Activated CD4-positive, alpha-beta memory T cell treated with anti-CD3 and anti-CD28 coated beads, Interleukin-2, amount 10 ng/mL, durations not matched to agents 7 days and 5 days (primary cell): ENCODE data around the gene PDE3B. TPM values are rescaled to one million over a fixed set of nuclear protein-coding genes. Genes with fewer than 3 reads are reported as not detected.
"Not testable (repeated sequence)": the region's sequence is repeated elsewhere in the genome, so short reads cannot be mapped to it uniquely, and the experiment has no call there.

Source experiments
- CTCF ChIA-PET: fragments of 350-600 bp; sonication (Branson Sonifier 250); formaldehyde crosslinking; loops from one replicate; lab custom pipeline; 2021; ENCODE audit warnings: antibody characterized with exemption, inconsistent platforms; lab: Charles Lee
- POLR2A ChIA-PET: fragments of 350-600 bp; sonication (Branson Sonifier 250); formaldehyde crosslinking; loops from one replicate; lab custom pipeline; 2021; ENCODE audit warnings: antibody characterized with exemption; lab: Charles Lee
- DNase-seq: peaks from one replicate; pipeline ENCODE4 v3.0.0-alpha.2; 2020
- H3K27ac Mint-ChIP-seq: one replicate; pipeline ENCODE4 v1.8.0; 2021; ENCODE audit warnings: mild to moderate bottlenecking, mixed read lengths
- H3K27me3 Mint-ChIP-seq: one replicate; pipeline ENCODE4 v1.8.0; 2021; ENCODE audit warnings: mixed read lengths
- H3K36me3 Mint-ChIP-seq: one replicate; pipeline ENCODE4 v1.8.0; 2021; ENCODE audit warnings: low read depth, mixed read lengths
- H3K4me1 Mint-ChIP-seq: one replicate; pipeline ENCODE4 v1.8.0; 2021; ENCODE audit warnings: mixed read lengths
- H3K4me3 Mint-ChIP-seq: one replicate; pipeline ENCODE4 v1.8.0; 2021; ENCODE audit warnings: mild to moderate bottlenecking, mixed read lengths
- H3K9me3 Mint-ChIP-seq: one replicate; pipeline ENCODE4 v1.8.0; 2021; ENCODE audit warnings: mixed read lengths
- total RNA-seq, 2 experiments: library from RNA; stranded (reverse); gene quantifications; one replicate each; pipeline ENCODE4 v1.2.3, GENCODE V29; 2021

Gene PDE3B
- total RNA-seq, 2 experiments from 2014 or later = 73.9 to 74.9 TPM

DNA sequence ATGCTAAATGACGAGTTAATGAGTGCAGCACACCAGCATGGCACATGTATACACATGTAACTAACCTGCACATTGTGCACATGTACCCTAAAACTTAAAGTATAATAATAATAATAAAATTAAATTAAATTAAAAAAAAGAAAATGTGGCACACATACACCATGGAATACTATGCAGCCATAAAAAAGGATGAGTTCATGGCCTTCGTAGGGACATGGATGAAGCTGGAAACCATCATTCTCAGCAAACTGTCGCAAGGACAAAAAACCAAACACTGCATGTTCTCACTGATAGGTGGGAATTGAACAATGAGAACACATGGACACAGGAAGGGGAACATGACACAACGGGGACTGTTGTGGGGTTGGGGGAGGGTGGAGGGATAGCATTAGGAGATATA lies 23.7 kb downstream of the PDE3B start:
- CTCF ChIA-PET = interaction anchor here (1.6 kb wide), 1 partner anchor 61 kb away, joined by 3 read pairs; no protein-coding TSS in a partner anchor
- H3K27me3 Mint-ChIP-seq, H3K27ac Mint-ChIP-seq, H3K4me3 Mint-ChIP-seq, POLR2A ChIA-PET, DNase-seq, H3K4me1 Mint-ChIP-seq: not testable (repeated sequence)
- Mint-ChIP-seq H3K36me3 (peaks cover 47% of the 10 kb centered on the region), H3K9me3 (peaks cover 10% of the 10 kb centered on the region)

DNA sequence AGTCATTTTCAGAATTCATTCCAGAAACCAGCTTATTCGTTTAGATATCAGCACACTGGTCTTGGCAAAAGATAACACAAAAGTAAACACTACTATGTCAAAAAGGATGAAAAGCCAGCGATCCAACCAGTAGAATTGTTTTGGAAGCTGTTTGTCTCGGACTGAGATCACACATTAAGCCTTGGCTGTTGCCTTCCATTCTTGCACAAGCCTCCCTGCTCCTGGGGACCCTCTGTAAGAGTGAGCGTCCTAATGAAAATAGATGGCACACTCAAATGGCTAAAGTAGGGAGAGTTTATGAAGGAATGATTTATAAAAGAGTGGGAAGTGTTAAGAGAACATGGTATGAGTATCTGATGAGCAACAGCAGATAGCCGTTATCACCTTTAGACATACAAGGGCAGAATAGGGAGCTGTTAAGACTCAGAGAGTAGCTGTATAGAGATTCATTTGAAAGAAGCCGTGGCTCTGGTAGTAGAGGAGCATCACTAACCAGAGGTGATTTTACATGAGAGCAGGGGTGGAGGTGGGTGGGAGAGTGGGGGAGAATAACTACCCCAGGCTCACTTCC lies 25.2 kb downstream of the PDE3B start:
- no peaks in the 10 kb centered on the region for H3K27me3 Mint-ChIP-seq
- peaks cover 53% of the 10 kb centered on the region for H3K36me3 Mint-ChIP-seq
- H3K27ac Mint-ChIP-seq = no peak overlapping the region
- CTCF ChIA-PET = interaction anchor here (1.6 kb wide), 1 partner anchor 62 kb away, joined by 3 read pairs; no protein-coding TSS in a partner anchor
- H3K4me1 Mint-ChIP-seq = peaks cover 4% of the 10 kb centered on the region
- DNase-seq = no peak
- no peak overlapping the region for H3K4me3 Mint-ChIP-seq
- POLR2A ChIA-PET = no interaction called here
- H3K9me3 Mint-ChIP-seq = peaks cover 7% of the 10 kb centered on the region

DNA sequence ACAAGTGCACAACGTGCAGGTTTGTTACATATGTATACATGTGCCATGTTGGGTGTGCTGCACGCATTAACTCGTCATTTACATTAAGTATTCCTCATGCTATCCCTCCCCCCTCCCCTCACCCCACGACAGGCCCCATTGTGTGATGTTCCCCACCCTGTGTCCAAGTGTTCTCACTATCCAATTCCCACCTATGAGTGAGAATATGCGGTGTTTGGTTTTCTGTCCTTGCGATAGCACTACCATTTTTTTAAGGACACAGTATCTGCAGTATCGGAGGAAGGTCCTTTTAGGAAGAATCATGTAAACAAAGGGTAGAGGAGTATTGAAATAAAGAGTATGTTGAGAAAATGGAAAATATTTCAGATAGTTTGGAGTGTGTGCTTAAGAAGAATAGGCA lies 25.9 kb downstream of the PDE3B start:
- H3K27ac Mint-ChIP-seq = no peak overlapping the region
- peaks cover 4% of the 10 kb centered on the region for H3K9me3 Mint-ChIP-seq
- no peak for DNase-seq
- ChIA-PET CTCF (no interaction called here), POLR2A (no interaction called here)
- H3K4me3 Mint-ChIP-seq = no peak overlapping the region
- peaks cover 7% of the 10 kb centered on the region for H3K4me1 Mint-ChIP-seq
- H3K27me3 Mint-ChIP-seq = no peaks in the 10 kb centered on the region
- H3K36me3 Mint-ChIP-seq = peaks cover 53% of the 10 kb centered on the region

DNA sequence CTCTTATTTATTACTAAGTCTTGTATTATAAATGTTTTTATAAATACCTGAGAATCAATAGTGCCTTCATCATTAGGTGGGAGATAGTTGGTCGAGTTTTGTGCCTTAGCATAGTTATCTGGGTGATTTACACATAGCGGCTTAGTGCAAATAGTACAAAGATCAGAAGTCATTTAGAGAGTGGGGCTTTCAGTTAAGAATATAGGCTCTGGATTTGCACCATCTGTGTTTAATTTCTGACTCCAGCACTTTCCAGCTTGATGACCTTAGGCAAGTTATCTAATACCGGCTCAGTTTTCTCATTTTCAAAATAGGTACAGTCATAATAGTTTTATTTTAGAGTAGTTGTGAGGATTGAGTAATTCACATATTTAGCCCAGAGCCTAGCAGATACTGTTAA lies 26.4 kb downstream of the PDE3B start:
- DNase-seq = no peak
- Mint-ChIP-seq H3K27me3 (no peaks in the 10 kb centered on the region), H3K4me1 (peaks cover 7% of the 10 kb centered on the region), H3K36me3 (peaks cover 54% of the 10 kb centered on the region), H3K9me3 (peaks cover 4% of the 10 kb centered on the region), H3K4me3 (no peak overlapping the region), H3K27ac (no peak overlapping the region)
- POLR2A ChIA-PET = no interaction called here
- CTCF ChIA-PET = no interaction called here

DNA sequence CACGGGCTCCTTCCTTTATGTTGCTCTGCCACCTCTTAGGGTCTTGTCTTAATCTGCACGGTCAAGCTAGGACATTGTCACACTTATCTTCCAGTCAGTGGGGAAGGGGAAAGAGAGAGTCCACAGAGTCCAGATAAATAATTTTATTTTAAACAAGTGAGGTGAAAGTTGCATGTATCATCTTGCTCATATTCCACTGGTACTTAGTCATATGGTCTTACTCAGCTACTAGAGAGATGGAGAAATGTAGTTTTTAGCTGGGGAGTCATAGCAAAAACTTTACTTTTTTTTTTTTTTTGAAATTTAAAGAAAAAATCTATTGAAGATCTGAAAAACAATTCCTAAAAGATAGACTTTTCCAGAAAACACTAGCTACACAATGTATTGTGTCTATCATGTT lies 29.0 kb downstream of the PDE3B start:
- peaks cover 2% of the 10 kb centered on the region for H3K9me3 Mint-ChIP-seq
- no peaks in the 10 kb centered on the region for H3K27me3 Mint-ChIP-seq
- H3K4me1 Mint-ChIP-seq = peaks cover 7% of the 10 kb centered on the region
- POLR2A ChIA-PET = interaction anchor here (2.0 kb wide), 1 partner anchor 28 kb away, joined by 8 read pairs; no protein-coding TSS in a partner anchor
- CTCF ChIA-PET = interaction anchor here (1.4 kb wide), 1 partner anchor 236 kb away, joined by 6 read pairs; no protein-coding TSS in a partner anchor
- H3K36me3 Mint-ChIP-seq = peaks cover 64% of the 10 kb centered on the region
- no peak overlapping the region for H3K4me3 Mint-ChIP-seq
- no peak overlapping the region for H3K27ac Mint-ChIP-seq
- DNase-seq = no peak

DNA sequence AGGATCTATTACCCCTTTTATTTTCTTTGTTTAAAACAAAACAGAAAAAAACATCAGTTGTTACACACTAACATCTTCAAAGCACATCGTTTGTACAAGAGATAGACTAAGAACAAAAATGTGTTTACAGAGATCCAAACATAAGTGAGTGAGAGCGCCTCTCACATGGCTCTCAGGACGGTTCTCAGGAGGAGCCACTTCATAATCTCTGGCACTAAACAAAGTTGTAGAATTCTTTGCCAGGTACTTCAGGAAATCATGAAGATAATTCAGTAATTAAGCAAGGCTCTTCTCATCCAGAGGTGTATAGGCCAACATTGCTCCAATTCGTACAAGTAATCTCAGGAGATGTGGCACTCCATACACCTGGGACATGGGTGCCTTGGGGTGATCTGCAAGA lies 29.8 kb downstream of the PDE3B start:
- Mint-ChIP-seq H3K36me3 (peaks cover 68% of the 10 kb centered on the region), H3K27ac (no peak overlapping the region), H3K4me3 (no peak overlapping the region), H3K27me3 (no peaks in the 10 kb centered on the region), H3K4me1 (peaks cover 7% of the 10 kb centered on the region), H3K9me3 (no peaks in the 10 kb centered on the region)
- ChIA-PET CTCF (no interaction called here), POLR2A (no interaction called here)
- DNase-seq = no peak

DNA sequence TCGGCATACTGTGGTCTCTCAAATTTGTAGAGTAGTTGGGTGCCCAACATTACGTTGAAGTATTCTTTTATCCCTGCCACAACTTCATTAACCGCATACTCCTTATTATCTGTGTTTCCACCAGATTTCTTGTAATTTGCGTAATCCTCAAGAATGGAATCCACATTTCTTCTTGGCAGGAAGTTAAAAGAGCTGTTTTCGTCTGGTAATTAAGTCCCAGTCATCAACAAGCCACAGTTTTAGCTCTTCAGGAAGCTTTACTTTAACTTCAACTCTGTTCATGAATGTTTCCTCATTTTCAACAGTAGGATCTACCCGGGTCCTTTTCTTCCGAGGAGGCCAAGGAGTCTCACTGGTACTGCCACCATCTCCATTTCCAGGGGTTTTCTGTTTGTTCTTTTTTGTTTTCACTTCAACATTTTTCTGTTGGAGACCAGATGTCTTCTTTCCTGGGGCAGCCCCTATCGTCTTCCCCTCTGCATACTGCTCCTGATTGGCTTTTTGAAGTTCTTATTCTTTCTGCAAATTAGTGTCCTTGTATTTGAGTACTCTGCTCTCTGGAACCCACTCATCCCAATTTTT lies 30.3 kb downstream of the PDE3B start:
- H3K9me3 Mint-ChIP-seq = no peaks in the 10 kb centered on the region
- H3K27ac Mint-ChIP-seq = no peak overlapping the region
- H3K4me1 Mint-ChIP-seq = peaks cover 6% of the 10 kb centered on the region
- no peak overlapping the region for H3K4me3 Mint-ChIP-seq
- H3K36me3 Mint-ChIP-seq = peaks cover 67% of the 10 kb centered on the region
- no peaks in the 10 kb centered on the region for H3K27me3 Mint-ChIP-seq
- POLR2A ChIA-PET = no interaction called here
- DNase-seq = no peak
- CTCF ChIA-PET = no interaction called here

DNA sequence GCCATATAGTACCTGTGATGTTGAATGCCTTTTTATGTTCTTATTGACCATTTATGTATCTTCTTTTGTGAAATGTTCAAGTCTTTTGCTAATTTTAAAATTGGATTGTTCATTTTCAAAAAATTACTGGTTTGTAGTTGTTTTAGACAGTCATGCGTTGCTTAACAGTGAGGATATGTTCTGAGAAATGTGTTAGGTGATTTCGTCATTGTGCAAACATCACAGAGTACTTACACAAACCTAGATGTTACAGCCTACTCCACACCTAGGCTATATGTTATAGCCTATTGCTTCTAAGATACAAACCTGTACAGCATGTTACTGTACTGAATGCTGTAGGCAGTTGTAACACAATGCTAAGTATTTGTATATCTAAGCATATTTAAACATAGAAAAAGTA lies 32.5 kb downstream of the PDE3B start:
- H3K9me3 Mint-ChIP-seq = peaks cover 6% of the 10 kb centered on the region
- ChIA-PET CTCF (no interaction called here), POLR2A (no interaction called here)
- H3K4me1 Mint-ChIP-seq = peaks cover 6% of the 10 kb centered on the region
- DNase-seq = no peak
- H3K27ac Mint-ChIP-seq = no peak overlapping the region
- no peaks in the 10 kb centered on the region for H3K27me3 Mint-ChIP-seq
- H3K36me3 Mint-ChIP-seq = peaks cover 74% of the 10 kb centered on the region
- no peak overlapping the region for H3K4me3 Mint-ChIP-seq

DNA sequence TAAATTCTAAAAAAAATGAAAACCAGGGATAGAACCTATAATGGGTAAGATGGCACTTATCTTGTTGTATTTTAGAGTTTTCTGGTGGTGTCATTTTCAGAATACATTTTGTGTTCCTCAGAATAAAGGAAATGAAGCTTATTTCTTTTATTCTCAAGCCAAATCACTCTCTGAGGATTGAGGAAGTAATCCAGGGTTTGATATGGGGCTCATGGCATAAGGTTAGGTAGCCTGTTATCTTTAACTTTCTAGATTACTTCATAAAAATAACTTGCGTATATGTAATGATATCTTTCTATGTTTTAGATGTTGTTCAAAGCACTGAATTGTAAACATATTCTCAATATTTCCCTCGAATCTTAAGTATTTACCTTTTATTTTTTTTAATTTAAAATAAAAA lies 33.5 kb downstream of the PDE3B start:
- Mint-ChIP-seq H3K9me3 (peaks cover 8% of the 10 kb centered on the region), H3K36me3 (peaks cover 76% of the 10 kb centered on the region), H3K27ac (no peak overlapping the region), H3K4me1 (peaks cover 8% of the 10 kb centered on the region), H3K4me3 (no peak overlapping the region), H3K27me3 (no peaks in the 10 kb centered on the region)
- POLR2A ChIA-PET = no interaction called here
- DNase-seq = no peak
- CTCF ChIA-PET = no interaction called here

DNA sequence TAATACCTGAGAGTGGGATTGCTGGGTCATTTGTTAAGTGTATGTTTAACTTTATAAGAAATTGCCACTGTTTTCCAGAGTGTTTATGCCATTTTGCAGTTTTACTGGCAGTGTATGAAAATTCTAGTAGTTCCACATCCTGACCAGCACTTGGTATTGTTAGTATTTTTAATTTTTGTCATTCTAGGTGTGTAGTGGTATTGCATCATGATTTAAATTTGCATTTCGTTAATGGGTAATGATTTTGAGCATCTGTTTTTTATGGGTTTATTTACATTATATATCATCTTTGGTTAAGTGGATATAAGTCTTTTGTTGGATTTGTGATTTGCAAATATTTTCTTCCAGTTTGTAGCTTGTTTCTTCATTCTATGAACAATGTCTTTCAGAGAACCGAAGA lies 34.7 kb downstream of the PDE3B start:
- Mint-ChIP-seq H3K9me3 (peaks cover 11% of the 10 kb centered on the region), H3K4me3 (no peak overlapping the region), H3K4me1 (peaks cover 11% of the 10 kb centered on the region), H3K36me3 (peaks cover 74% of the 10 kb centered on the region), H3K27me3 (no peaks in the 10 kb centered on the region), H3K27ac (no peak overlapping the region)
- CTCF ChIA-PET = no interaction called here
- no peak for DNase-seq
- POLR2A ChIA-PET = interaction anchor here (0.6 kb wide), 1 partner anchor 146 kb away, joined by 4 read pairs; no protein-coding TSS in a partner anchor

DNA sequence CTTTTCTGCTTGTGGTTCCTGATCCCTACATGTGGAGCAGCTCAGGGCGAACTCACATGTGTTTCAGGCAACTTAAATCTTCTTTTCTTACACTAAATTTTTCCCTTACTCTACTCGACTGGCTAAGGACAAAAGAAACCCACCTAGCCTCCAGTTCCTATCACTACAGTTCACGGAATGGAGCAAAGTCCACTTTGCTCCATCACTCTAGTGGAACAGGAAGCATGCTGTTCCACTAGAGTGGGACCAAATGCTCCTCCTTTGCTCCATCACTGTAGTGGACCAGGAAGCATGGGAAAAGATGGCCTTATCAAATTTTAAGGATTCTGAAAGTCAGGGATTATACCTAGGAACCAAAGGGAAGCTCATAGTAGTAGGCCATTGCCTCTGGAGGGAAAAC lies 36.1 kb downstream of the PDE3B start:
- ChIA-PET POLR2A (no interaction called here), CTCF (no interaction called here)
- H3K4me3 Mint-ChIP-seq = no peak overlapping the region
- no peak overlapping the region for H3K27ac Mint-ChIP-seq
- H3K9me3 Mint-ChIP-seq = peaks cover 11% of the 10 kb centered on the region
- peaks cover 16% of the 10 kb centered on the region for H3K4me1 Mint-ChIP-seq
- H3K27me3 Mint-ChIP-seq = no peaks in the 10 kb centered on the region
- H3K36me3 Mint-ChIP-seq = peaks cover 75% of the 10 kb centered on the region
- DNase-seq = no peak

DNA sequence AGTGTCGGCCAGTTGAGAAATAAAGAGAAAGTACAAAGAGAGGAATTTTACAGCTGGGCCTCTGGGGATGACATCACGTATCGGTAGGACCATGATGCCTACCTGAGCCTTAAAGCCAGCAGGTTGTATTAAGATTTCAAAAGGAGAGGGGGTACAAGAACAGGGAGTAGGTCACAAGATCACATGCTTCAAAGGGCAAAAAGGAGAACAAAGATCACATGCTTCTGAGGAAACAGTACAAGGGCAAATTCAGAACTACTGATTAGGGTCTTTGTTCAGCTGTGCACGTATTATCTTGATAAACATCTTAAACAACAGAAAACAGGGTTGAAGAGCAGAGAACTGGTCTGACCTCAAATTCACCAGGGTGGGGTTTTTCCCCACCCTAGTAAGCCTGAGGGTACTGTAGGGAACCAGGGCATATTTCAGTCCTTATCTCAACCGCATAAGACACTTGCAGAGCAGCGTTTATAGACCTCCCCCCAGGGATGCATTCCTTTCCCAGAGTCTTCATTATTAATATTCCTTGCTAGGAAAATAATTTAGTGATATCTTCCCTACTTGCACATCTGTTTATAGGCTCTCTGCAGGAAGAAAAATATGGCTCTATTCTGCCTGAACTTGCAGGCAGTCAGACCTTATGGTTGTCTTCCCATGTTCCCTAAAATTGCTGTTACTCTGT lies 40.8 kb downstream of the PDE3B start:
- H3K27me3 Mint-ChIP-seq, H3K9me3 Mint-ChIP-seq, DNase-seq, H3K4me3 Mint-ChIP-seq, POLR2A ChIA-PET, H3K27ac Mint-ChIP-seq: not testable (repeated sequence)
- peaks cover 55% of the 10 kb centered on the region for H3K36me3 Mint-ChIP-seq
- H3K4me1 Mint-ChIP-seq = peaks cover 18% of the 10 kb centered on the region
- CTCF ChIA-PET = interaction anchor here (0.7 kb wide), 1 partner anchor 20 kb away, joined by 3 read pairs; no protein-coding TSS in a partner anchor

DNA sequence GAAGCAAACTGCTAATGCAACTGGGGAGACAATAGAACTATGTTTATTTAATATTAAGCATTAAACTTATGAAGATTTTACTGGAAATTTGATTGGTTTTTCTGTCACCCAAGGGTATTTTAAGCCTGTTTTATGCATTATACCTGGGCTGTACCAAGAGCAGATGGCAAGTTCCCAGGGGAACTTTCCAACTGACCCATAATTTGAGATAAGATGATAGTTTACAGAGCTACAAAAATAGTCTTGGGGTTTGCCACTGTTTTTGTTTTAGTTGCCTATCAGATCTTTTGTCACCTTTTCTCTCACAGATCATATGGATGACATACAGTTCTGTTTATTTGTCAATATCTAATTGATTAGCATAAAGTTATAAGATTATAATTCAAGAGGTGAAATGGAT lies 43.9 kb downstream of the PDE3B start:
- Mint-ChIP-seq H3K27ac (no peak overlapping the region), H3K9me3 (peaks cover under 1% of the 10 kb centered on the region), H3K36me3 (peaks cover 50% of the 10 kb centered on the region), H3K4me3 (no peak overlapping the region), H3K27me3 (no peaks in the 10 kb centered on the region), H3K4me1 (peaks cover 20% of the 10 kb centered on the region)
- DNase-seq = no peak
- ChIA-PET POLR2A (no interaction called here), CTCF (no interaction called here)
